NCI-H2171 (cell line): ENCODE measurements around the gene ZNF687.
A peak's percentile ranks its signal among the peaks of the same experiment; 100 is the strongest.
"Not testable (repeated sequence)": the region's sequence is repeated elsewhere in the genome, so short reads cannot be mapped to it uniquely, and the experiment has no call there.

Source experiments
- DNase-seq: peaks from one replicate; lab custom pipeline; 2025; lab: John Stamatoyannopoulos, UW

ZNF687 gene

DNA sequence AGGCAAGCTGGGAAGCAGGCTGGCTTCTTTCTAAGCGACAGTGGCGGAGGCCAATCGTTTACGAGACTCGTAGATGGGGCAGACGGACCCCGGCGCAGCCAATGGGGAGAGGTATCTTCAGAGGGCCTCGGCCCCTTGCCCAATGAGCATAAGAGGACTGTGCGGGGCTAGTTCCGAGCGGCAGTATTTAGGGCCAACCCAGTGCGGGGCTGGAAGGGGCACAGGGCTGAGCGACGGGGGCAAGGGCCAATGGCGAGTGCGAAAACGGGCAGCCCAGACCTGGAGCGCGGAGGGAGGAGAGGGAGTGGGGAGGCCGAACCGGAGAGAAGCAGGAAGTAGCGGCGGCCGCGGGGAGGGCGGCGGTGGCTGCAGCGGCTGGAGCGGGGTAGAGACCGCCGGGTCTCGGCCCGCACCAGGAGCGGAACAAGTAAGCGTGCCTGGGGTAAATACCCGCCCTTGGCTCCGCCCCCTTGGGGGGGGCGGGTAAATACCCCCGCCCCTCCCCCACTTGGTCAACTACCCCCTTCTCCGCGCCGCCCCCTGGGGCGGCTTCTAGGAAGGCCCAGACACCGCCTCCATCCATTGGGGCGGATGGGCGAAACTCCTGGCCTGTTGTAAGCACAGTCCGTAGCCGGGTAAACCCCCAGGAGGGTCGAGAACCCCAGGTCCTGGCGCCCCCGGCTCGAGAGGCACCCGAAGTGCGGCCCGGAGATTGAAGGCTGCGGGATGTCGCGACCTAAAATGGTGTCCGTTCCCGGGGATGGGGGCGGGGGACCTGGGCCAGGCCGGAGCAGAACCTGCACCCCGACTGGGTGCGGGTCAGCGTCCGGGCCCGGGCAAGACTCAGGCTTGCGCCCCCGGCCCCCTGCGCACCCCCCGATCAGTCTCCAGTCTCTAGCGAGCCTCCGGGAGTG lies at the start of gene ZNF687:
Gene ZNF687 (plus strand): TSS at position 331 of the 914 bp plus-strand sequence. CDS start 3,993 bp downstream, outside the sequence.
- DNase-seq = peak; percentile 100

DNA sequence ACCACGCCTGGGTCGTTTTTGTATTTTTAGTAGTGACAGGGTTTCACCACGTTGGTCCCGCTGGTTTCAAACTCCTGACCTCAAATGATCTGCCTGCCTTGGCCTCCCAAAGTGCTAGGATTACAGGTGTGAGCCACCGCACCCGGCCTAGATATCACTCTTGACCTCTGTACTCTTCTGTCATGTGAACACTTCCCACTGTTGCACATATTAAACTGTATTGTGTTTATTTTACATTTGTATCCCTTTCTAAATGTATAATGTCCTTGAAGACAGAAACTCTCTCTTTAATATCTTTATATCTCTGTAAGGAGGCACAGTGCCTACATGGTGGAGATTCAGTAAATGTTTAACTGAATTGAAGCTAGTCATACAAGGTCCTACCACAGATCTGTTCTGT lies 46.9 kb upstream of the ZNF687 start:
- no peak for DNase-seq

GRCh38 chr1:151237678-151238466 lies 44.2 kb upstream of the ZNF687 start:
- no peak for DNase-seq

GRCh38 chr1:151238467-151238739 lies 43.7 kb upstream of the ZNF687 start:
- peak; percentile 49 for DNase-seq

- DNase-seq = no peak
These were observed 39.7 kb upstream of the ZNF687 start for GRCh38 chr1:151242442-151242841.

DNA sequence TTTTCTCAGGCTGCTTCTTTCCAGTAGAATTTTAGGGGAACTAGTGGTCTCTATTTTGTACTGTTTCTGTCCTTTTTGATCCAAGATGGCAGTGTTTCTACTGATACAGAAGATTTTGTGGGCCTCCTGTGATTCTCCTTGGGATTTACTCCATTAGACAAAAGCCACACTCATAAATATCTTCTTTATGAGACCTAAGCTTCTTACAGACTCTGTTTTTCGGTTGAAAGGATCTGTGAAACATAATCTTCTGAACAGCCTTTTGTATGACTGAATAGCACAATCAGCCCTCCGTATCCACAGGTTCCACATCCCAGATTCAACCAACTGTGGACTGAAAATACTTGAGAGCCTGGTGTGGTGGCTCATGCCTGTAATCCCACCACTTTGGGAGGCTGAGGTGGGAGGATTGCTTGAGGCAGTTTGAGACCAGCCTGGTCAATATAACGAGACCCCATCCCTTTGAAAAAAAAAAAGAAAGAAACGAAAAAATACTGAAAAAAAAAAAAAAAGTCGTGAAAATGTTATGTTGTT lies 38.3 kb upstream of the ZNF687 start:
- DNase-seq = no peak

DNA sequence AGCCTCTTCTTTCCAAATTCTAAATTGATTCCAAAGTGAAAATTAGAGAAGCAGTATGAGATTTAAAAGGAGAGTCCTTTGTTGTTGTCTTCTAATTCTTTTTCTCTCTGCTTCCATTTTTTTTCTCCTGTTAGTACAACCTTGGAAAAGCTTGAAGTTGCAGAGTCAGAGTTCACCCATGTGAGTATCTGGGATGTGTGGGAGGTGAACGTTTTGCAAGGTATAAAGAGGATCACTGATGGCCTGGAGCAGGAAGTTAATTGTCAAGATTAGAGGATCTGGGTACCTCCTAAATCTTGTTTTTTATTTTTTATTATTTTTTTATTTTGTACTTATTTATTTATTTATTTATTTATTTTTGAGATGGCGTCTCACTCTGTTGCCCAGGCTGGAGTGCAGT lies 35.3 kb upstream of the ZNF687 start:
- no peak for DNase-seq

GRCh38 chr1:151251656-151252470 lies 30.2 kb upstream of the ZNF687 start:
- peak; percentile 62 for DNase-seq

DNA sequence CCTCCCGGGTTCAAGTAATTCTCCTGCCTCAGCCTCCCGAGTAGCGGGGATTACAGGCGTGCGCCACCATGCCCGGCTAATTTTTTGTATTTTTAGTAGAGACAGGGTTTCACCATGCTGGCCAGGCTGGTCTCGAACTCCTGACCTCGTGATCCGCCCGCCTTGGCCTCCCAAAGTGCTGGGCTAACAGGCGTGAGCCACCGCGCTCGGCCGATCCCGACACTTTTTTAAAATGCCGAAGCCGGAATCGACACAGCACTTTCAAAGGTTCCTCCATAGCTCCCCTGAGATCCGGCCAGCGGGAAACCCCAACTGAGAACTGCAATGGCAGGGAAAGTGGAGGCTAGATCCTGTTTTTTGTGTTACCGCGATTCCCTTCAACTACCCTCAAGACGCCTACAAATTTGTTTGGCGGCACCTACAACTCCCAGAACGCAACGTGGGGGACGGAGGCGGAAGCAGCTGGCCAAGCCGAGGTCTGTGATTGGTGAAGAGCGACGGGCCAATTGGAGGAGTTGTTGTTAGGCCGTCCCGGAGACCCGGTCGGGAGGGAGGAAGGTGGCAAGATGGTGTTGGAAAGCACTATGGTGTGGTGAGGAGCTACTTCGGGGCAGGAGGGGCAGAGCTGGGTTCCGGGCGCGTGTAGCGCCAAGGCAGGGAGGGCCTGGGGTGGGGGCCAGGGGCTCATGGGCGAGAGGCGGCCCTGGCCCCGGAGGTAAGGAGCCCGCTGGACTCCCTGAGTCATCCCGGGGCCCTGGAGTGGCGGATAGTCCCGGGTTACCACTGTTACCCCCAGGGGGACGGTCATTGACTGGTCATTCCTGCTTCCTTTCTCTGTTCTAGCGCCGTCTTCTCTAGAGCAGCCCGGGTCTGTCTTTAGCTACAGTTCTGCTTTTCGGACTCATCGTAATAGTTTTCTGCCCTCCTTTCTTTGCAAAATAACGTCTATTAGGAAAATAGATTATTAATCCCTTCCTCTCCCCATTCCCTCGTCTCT lies 27.6 kb upstream of the ZNF687 start, which contains the start of gene PSMD4:
Gene PSMD4 (plus strand): TSS at position 518 of the 997 bp plus-strand sequence. CDS start 49 bp downstream, at position 567.
- DNase-seq = peak; percentile 92

- DNase-seq = no peak
These were observed 26.7 kb upstream of the ZNF687 start for GRCh38 chr1:151255381-151255780.

DNA sequence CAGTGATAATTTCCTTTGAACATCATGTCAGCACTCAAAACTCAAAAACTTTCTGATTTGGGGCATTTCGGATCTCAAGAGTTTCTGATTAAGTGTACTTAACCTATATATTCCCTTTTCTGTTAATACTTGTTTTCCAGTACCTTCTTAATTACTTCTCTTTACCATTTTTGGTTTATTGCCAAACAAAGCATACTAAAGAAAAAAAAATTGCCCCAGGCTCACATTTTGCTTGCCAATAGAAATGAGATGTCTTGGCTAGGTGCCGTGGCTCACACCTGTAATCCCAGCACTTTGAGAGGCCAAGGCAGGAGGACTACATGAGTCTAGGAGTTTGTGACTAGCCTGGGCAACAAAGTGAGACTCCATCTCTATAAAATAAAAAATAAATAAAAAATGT lies 22.7 kb upstream of the ZNF687 start:
- DNase-seq = no peak

DNA sequence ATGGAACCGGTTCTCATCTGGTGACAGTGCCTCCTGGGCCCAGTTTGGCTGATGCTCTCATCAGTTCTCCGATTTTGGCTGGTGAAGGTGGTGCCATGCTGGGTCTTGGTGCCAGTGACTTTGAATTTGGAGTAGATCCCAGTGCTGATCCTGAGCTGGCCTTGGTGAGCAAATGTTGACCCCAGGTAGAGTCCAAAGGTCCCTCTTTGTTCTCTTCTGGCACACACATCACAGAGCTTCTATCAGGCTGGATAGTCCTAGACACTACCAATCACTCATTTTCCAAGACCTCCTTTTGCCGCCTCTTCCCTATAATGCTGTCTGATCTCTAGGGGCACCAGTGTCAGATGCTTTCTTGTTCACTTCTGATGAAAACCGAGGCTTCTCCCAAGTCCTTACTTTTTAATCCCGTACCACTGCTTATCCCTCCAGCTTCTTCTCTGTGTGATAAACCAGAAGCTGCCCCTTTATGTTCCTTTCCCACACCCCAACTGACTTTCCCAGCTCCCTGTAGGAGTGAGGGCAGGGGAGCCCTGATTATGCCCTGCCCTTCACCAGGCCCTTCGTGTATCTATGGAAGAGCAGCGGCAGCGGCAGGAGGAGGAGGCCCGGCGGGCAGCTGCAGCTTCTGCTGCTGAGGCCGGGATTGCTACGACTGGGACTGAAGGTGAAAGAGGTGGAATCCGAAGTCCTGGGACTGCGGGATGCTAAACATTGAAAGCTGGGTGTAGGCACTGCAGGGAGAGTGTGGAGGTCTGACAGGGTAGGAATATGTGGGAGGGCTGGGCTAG lies 16.5 kb upstream of the ZNF687 start:
- DNase-seq = no peak

GRCh38 chr1:151266315-151266714 lies 15.8 kb upstream of the ZNF687 start:
- DNase-seq = no peak

DNA sequence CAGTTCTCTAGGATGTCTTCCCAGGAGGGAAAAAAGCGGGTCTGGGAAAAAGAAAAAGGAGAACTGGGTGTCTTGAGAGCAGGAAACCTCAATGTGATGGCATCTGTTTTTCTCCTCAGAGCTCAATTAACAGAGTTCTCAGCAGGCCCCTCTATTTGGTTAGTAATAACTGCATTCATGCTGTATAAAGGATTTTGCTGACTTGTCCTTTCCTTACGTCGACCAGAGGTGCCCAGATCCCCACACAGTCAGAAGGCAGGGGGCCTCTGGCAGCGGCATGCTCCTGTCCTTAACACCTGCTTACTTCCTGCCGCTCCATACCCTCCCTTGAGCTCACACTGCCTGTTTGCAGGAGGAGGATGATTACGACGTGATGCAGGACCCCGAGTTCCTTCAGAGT lies 15.3 kb upstream of the ZNF687 start:
- DNase-seq = no peak

GRCh38 chr1:151267760-151268159 lies 14.3 kb upstream of the ZNF687 start:
- no peak for DNase-seq

DNA sequence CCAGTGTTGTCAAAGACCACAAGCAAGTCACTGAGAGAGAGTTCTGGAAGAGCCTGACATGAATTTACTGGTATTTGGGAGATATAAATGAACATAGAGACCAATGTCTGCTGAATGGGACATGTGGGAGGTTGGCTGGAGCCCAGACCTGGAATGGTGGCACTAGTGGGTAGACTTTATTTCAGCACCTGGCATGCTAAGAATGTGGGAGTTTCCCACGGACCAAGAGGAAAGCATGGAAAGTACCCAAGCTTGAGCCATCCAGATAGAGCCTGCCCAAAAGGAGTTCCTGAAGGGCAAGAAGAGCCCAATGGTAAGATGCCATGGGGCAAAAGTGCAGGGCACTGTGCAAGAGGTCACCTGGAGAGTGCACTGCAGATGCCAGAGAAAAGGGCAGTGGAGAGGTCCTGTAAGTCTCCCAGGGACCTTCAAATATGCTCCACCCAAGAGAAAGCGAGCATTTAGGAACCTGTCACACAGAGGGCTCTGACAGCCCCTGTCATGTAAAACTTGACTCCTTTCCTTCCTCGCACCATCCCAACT lies 8.1 kb upstream of the ZNF687 start:
- no peak for DNase-seq

DNA sequence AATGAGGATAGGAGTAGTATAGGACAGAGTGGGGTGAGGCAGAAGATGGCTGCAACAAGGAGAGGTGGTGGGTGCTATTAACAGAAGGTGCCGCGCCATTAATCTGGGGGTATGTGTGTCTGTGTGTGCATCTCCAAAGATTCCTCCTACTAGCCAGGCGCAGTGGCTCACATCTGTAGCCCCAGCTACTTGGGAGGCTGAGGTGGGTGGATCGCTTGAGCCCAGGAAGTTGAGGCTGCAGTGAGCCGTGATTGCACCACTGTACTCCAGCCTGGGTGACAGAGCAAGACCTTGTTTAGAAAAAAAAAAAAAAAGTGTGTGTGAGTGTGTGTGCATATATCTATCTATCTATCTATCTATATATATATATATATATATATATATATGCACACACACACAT lies 6.8 kb upstream of the ZNF687 start:
- DNase-seq = not testable (repeated sequence)

DNA sequence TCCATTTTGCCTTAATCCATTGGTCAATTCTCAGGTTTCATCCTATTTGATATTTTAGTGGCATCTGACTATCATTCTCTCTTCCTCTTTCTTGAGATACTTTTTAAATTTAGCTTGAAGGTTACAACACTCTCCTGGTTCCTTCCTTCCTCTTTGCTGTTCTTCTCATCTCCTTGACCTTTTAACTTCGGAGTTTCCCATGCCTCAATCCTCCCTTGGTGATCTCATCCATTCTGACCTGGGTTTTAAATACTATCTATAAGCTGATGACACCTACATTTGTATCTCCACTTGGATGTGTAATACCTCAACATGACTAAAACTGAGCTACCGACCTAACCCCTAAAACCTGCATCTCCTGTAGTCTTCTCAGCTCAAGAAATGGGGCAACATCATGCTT lies 4.8 kb upstream of the ZNF687 start:
- no peak for DNase-seq

- peak; percentile 97 for DNase-seq
These were observed 702 bp upstream of the ZNF687 start for GRCh38 chr1:151281225-151281968.
